ENCODE measurements around the gene UGT3A2.

The UGT3A2 gene

GRCh38 chr5:36006163-36006562 is 60.5 kb downstream of the UGT3A2 start:
- DNase-seq (ENCODE audit: low spot score): no peak

GRCh38 chr5:36001032-36001431 is 65.7 kb downstream of the UGT3A2 start:
- DNase-seq (ENCODE audit: low spot score): no peak

GRCh38 chr5:35999547-35999946 is 67.1 kb downstream of the UGT3A2 start:
- DNase-seq (ENCODE audit: low spot score): no peak

DNA sequence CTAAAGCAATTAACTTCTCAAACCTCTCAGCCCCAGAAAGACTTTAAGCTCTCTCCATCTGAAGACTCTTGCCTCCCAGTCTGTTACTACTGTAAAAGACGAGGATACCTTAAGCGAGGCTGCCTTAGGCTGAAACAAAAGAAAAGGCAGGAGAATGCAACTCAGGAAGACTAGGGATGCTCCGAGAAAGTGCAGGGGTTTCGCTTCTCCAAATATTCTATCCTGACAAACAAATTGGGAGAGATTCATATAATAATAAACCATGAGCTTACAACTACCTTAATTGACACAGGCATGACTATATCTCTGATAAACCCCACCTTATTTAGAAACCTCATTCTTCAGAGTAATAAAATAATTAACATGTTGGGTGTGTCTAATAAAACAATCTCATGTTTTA is 70.6 kb downstream of the UGT3A2 start:
- no peak for DNase-seq (ENCODE audit: low spot score)

DNA sequence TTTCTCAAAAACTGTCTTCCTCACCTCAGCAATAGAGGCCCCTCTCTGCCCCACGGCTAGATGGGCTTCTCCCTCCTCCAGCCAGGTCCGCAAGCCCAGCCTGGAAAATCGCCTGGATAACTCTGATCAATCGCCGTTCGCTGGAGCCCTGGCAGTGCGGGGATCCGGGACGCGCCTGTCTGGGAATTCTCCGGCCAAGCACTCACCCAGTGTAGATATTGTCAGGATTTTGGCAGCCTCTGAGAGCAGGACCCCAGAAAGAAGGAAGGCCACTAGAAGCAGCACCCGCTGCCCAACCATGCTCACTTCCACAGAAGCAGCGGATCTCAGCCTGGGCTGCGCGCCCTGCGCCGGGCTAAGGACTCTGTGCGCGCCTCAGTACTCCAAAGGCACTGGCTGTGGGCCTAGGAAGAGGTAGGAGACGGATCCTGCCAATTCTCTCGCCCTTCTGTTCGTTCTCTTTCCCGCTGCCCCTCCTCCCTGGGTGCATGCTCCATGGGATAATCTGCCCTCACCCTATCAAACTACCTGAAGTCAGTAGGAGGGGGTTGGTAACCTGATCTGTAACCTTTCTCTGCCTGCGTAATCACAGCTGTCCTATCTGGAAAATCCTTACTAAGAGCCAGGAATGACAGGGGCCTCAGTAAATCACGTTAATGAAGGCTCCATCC is 75.6 kb downstream of the UGT3A2 start, which contains the start of gene UGT3A1:
TSS of gene UGT3A1 (minus strand) at position 450 of the 671 bp plus-strand sequence. CDS start at position 300, 150 bp downstream.
- no peak for DNase-seq (ENCODE audit: low spot score)

DNA sequence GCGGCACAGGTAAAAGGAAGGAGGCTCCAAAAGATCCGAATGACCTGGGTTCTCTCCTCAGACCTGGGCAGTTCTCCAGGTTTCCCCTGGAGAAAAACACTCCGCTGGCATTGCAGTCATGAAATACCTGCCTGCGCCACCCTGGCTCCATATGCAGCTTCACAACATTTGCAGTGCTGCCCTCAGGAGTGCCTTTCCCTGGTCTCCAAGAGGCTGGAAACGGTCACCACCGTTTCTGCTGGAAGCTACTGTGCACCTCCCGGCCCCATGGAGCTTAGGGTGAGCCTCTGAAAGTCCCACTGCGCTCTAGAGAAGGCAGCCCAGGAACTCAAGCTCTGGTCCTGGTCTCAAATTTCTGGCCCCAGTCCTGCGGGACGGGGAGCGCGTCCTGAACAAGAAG is 76.2 kb downstream of the UGT3A2 start:
- DNase-seq (ENCODE audit: low spot score): no peak

DNA sequence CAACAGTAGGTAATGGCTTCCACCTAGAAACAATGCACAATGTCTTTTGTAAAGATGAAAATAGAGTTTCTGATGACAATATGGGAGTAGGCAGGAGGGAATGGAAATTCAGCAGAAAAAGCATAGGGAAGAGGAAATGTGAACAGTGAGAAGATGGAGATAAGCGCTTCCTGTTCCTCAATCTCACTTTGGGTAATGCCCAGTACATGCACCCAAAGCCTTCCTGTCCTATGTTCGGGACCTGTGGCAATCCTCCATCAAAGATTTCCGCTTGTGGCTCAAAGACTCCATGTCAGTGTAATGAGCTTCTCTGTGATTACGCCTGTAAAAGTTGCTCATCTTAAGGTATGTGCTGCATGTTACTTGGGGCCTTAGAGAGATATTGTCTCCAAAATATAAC is 78.2 kb downstream of the UGT3A2 start:
- DNase-seq (ENCODE audit: low spot score): no peak

DNA sequence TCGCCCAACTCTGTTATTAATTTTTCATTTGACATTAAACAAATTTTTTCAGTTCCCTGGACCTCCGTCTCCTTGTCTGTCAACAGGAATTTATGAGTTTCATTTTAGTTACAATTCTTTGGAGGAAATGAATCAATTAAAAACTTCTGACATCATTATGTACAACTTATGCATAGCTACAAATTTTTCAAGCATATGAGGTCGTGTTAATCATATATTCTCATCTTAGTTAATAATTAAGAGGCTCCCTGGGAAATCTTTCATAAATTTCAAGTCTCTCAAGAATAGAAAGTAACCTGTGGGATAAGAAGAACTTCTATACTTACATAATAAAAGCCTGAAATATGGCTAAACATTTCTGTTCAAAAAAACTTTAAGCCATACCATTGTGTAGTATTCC is 78.9 kb downstream of the UGT3A2 start:
- DNase-seq (ENCODE audit: low spot score): no peak
